ENCODE results near the gene MRPL46.

DNA sequence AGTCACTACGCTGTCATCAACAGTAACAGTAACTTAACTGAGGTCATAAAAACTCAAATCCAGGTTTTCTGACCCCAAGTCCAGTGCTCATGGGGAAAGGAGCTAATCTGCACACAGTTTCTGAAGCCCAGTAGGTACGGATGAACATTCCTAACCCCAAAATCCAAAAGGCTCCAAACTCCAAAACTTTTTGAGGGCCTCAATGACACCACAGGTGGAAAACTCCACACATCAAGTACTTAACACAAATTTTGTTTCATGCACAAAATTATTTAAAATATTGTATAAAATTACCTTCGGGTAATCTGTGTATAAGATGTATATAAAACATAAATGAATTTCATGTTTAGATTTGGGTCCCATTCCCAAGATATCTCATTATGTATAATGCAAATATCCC lies 10.5 kb downstream of the MRPL46 start:
- TF ChIP-seq, protein P1, sequence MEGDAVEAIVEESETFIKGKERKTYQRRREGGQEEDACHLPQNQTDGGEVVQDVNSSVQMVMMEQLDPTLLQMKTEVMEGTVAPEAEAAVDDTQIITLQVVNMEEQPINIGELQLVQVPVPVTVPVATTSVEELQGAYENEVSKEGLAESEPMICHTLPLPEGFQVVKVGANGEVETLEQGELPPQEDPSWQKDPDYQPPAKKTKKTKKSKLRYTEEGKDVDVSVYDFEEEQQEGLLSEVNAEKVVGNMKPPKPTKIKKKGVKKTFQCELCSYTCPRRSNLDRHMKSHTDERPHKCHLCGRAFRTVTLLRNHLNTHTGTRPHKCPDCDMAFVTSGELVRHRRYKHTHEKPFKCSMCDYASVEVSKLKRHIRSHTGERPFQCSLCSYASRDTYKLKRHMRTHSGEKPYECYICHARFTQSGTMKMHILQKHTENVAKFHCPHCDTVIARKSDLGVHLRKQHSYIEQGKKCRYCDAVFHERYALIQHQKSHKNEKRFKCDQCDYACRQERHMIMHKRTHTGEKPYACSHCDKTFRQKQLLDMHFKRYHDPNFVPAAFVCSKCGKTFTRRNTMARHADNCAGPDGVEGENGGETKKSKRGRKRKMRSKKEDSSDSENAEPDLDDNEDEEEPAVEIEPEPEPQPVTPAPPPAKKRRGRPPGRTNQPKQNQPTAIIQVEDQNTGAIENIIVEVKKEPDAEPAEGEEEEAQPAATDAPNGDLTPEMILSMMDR (IDR thresholded peaks at IDR 0.05), result no peak
- TF ChIP-seq EZH2 (IDR thresholded peaks at IDR 0.05), result no peak
